Measurements from ENCODE around the gene RITA1. TPM values are rescaled to one million over a fixed set of nuclear protein-coding genes. Genes with fewer than 3 reads are reported as not detected.

RITA1 gene
- total RNA-seq, 1 donor from 2014 or later = 15.2 TPM

GRCh38 chr12:113170457-113170856, 15.1 kb upstream of the RITA1 start:
- H3K4me3 Mint-ChIP-seq = no peak overlapping the region
- no peak for TF ChIP-seq CTCF (IDR thresholded peaks at IDR 0.05; ENCODE audit: unreplicated experiment)
- H3K27ac Mint-ChIP-seq = no peak overlapping the region
- no peaks in the 10 kb centered on the region for H3K9me3 Mint-ChIP-seq
- DNase-seq (ENCODE audit: low spot score in 2 of 2, unreplicated experiment in 2 of 2) = no peak
- H3K27me3 Mint-ChIP-seq (ENCODE audit: low read depth) = no peaks in the 10 kb centered on the region
- H3K4me1 Mint-ChIP-seq = no peaks in the 10 kb centered on the region
- H3K36me3 Mint-ChIP-seq = peaks cover 41% of the 10 kb centered on the region

DNA sequence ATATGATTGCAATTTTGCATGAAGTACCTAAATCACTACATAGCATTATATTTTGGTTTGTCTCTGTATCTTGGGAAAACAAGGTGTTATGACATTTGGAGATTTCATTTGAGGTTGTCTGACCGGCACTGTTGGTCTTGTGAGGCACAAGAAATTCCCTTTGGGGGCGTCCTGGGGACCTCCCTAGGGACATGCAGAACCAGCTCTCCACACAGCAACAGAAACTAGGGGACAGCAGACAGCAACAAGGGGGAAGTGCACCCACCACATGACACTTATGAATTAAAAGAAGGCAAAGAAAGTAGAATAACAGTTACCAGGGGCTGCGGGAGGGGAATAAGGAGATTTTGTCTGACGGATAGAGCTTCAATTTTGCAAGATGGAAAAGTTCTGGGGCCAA, 14.6 kb upstream of the RITA1 start:
- Mint-ChIP-seq H3K27ac (no peak overlapping the region), H3K4me3 (no peak overlapping the region), H3K9me3 (no peaks in the 10 kb centered on the region), H3K4me1 (no peaks in the 10 kb centered on the region), H3K27me3 (ENCODE audit: low read depth) (no peaks in the 10 kb centered on the region), H3K36me3 (peaks cover 40% of the 10 kb centered on the region)
- no peak for DNase-seq (ENCODE audit: low spot score in 2 of 2, unreplicated experiment in 2 of 2)
- TF ChIP-seq CTCF (IDR thresholded peaks at IDR 0.05; ENCODE audit: unreplicated experiment) = no peak

DNA sequence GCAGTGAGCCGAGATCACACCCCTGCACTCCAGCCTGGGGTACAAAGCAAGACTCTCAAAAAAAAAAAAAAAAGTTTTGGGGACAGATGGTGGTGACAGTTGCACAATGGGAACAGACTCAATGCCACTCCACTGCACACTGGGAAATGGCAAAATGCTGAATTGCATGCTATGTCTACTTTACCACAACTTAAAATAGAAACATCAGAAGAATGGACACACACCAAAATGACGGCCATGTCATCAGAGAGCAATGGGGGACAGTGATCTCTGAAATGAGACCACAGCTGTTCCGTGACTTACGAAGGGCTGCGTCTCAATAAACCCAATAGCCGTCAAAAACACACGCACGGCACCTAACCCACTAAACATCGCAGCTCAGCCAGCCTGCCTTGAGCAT, 14.0 kb upstream of the RITA1 start:
- H3K4me1 Mint-ChIP-seq = no peaks in the 10 kb centered on the region
- H3K27ac Mint-ChIP-seq = no peak overlapping the region
- peaks cover 42% of the 10 kb centered on the region for H3K36me3 Mint-ChIP-seq
- no peak overlapping the region for H3K4me3 Mint-ChIP-seq
- no peaks in the 10 kb centered on the region for H3K27me3 Mint-ChIP-seq (ENCODE audit: low read depth)
- DNase-seq (ENCODE audit: low spot score in 2 of 2, unreplicated experiment in 2 of 2) = no peak
- H3K9me3 Mint-ChIP-seq = no peaks in the 10 kb centered on the region
- no peak for TF ChIP-seq CTCF (IDR thresholded peaks at IDR 0.05; ENCODE audit: unreplicated experiment)

- Mint-ChIP-seq H3K4me3 (no peak overlapping the region), H3K27me3 (ENCODE audit: low read depth) (no peaks in the 10 kb centered on the region), H3K36me3 (peaks cover 44% of the 10 kb centered on the region), H3K9me3 (peaks cover 3% of the 10 kb centered on the region), H3K27ac (no peak overlapping the region), H3K4me1 (no peaks in the 10 kb centered on the region)
- no peak for TF ChIP-seq CTCF (IDR thresholded peaks at IDR 0.05; ENCODE audit: unreplicated experiment)
- DNase-seq (ENCODE audit: low spot score in 2 of 2, unreplicated experiment in 2 of 2) = no peak
Observed at GRCh38 chr12:113172185-113172584, 13.3 kb upstream of the RITA1 start.

GRCh38 chr12:113173081-113173698, 12.3 kb upstream of the RITA1 start:
- DNase-seq (ENCODE audit: low spot score in 2 of 2, unreplicated experiment in 2 of 2) = no peak
- no peak for TF ChIP-seq CTCF (IDR thresholded peaks at IDR 0.05; ENCODE audit: unreplicated experiment)
- H3K4me3 Mint-ChIP-seq = no peak overlapping the region
- no peaks in the 10 kb centered on the region for H3K27me3 Mint-ChIP-seq (ENCODE audit: low read depth)
- peaks cover 54% of the 10 kb centered on the region for H3K36me3 Mint-ChIP-seq
- H3K4me1 Mint-ChIP-seq = no peaks in the 10 kb centered on the region
- peaks cover 8% of the 10 kb centered on the region for H3K9me3 Mint-ChIP-seq
- H3K27ac Mint-ChIP-seq = no peak overlapping the region

Data from mesothelial cell of epicardium (in vitro differentiated cells).